ENCODE data around the gene LRIT1. TPM values are rescaled to one million over a fixed set of nuclear protein-coding genes. Genes with fewer than 3 reads are reported as not detected.

LRIT1 gene
- total and polyA plus RNA-seq, 2 of the 8 experiments (the other 6 are each of a cell fraction or from before 2014, with no cell fraction given): 0.03 TPM; not detected in 1

- H3K56ac ChIP-seq (replicated peaks; ENCODE audit: insufficient read length, low read depth, low read length): no peak overlapping the region
- H3K79me1 ChIP-seq (ENCODE audit: low read depth, low read length): no peaks in the 10 kb centered on the region
- no peaks in the 10 kb centered on the region for H3K79me2 ChIP-seq (ENCODE audit: control insufficient read depth in 1 of 2, insufficient read depth in 2 of 2, low read length in 2 of 2)
- no peaks in the 10 kb centered on the region for H4K20me1 ChIP-seq (replicated peaks in 1 of 2; ENCODE audit: control insufficient read depth in 1 of 2, insufficient read depth in 2 of 2, low read length in 2 of 2)
- ChIA-PET CTCF (ENCODE audit: partially characterized antibody) (interaction anchor here (0.8 to 10.8 kb wide), 14 partner anchors 7 to 94 kb away, joined by 3 to 248 read pairs (median 4); partner anchors contain the start of genes GHITM, GPR15LG and LRIT2), POLR2A (ENCODE audit: partially characterized antibody) (interaction anchor here (0.6 kb wide), 2 partner anchors 50 to 53 kb away, joined by 3 read pairs; no protein-coding TSS in a partner anchor)
- no peak overlapping the region for H3K18ac ChIP-seq (ENCODE audit: extremely low read depth, low read length)
- no peak overlapping the region for H3K14ac ChIP-seq (ENCODE audit: insufficient read length)
- no peaks in the 10 kb centered on the region for H3K4me1 ChIP-seq (replicated peaks in 1 of 4; ENCODE audit: control insufficient read depth in 3 of 4, insufficient read depth in 4 of 4, low read length in 3 of 4)
- H2BK120ac ChIP-seq (replicated peaks; ENCODE audit: low read depth, low read length): no peak overlapping the region
- no peaks in the 10 kb centered on the region for H3K23me2 ChIP-seq (ENCODE audit: low read depth, low read length)
- H3K9ac ChIP-seq (replicated peaks in 1 of 4; ENCODE audit: extremely low read depth in 1 of 4, low read depth in 3 of 4, low read length in 3 of 4): no peak overlapping the region
- no peak overlapping the region for H3K4me3 ChIP-seq (ENCODE audit: extremely low read depth in 1 of 4, insufficient read depth in 2 of 4, low read depth in 3 of 4, low read length in 4 of 4)
- H3K9me3 ChIP-seq (ENCODE audit: insufficient read depth in 2 of 2, low read depth in 1 of 2, low read length in 1 of 2): no peaks in the 10 kb centered on the region
- no peak overlapping the region for H2BK15ac ChIP-seq (ENCODE audit: low read length)
- TF ChIP-seq CTBP2 (IDR thresholded peaks at IDR 0.05; ENCODE audit: borderline replicate concordance, insufficient read depth, insufficient read length, low read length) (no peak), SRF (IDR thresholded peaks at IDR 0.05; ENCODE audit: low read depth, low read length) (no peak), HDAC2 (IDR thresholded peaks at IDR 0.05; ENCODE audit: borderline replicate concordance in 1 of 2, low read depth in 2 of 2, low read length in 2 of 2) (no peak), BRCA1 (IDR thresholded peaks at IDR 0.05; ENCODE audit: low read depth, low read length) (no peak), SIN3A (conservative IDR thresholded peaks at IDR 0.05 in 1 of 2, IDR thresholded peaks at IDR 0.05 in 1 of 2; ENCODE audit: low read depth in 1 of 2, low read length in 2 of 2) (no peak), TCF12 (IDR thresholded peaks at IDR 0.05; ENCODE audit: low read depth, low read length) (no peak), JUN (IDR thresholded peaks at IDR 0.05; ENCODE audit: low read depth, low read length) (no peak), SIX5 (IDR thresholded peaks at IDR 0.05; ENCODE audit: low read depth, low read length) (no peak)
- H2BK20ac ChIP-seq (ENCODE audit: low read length): no peak overlapping the region
- no peaks in the 10 kb centered on the region for H3K36me3 ChIP-seq (ENCODE audit: control insufficient read depth in 2 of 4, insufficient read depth in 4 of 4, low read length in 3 of 4)
- H2AFZ ChIP-seq (ENCODE audit: low read length): no peak overlapping the region
- H4K91ac ChIP-seq (replicated peaks; ENCODE audit: insufficient read length, low read length): no peak overlapping the region
- H3K4me2 ChIP-seq (ENCODE audit: insufficient read depth in 1 of 2, low read depth in 2 of 2, low read length in 2 of 2): no peak overlapping the region
- H3K27ac ChIP-seq (ENCODE audit: low read depth, low read length): no peak overlapping the region
- no peak overlapping the region for H2AK5ac ChIP-seq (ENCODE audit: low read depth, low read length)
- no peak overlapping the region for H2BK5ac ChIP-seq (ENCODE audit: low read depth, low read length)
- no peak overlapping the region for H4K8ac ChIP-seq (ENCODE audit: extremely low read depth, insufficient read depth, low read length)
- H3K23ac ChIP-seq (ENCODE audit: insufficient read length): no peak overlapping the region
- no peak overlapping the region for H2BK12ac ChIP-seq (ENCODE audit: low read depth, low read length)
- FAIRE-seq (no peak), DNase-seq (ENCODE audit: low read depth in 1 of 2, low spot score in 2 of 2) (no peak)
- H4K5ac ChIP-seq (ENCODE audit: insufficient read length, low read depth, low read length): no peak overlapping the region
- H3K4ac ChIP-seq (replicated peaks; ENCODE audit: insufficient read length, low read depth, low read length): no peak overlapping the region
- 93% methylated on average over 10 of the region's 10 CpGs; no CpG with 5 or more reads in 1 of the 2 experiments for WGBS, 2 experiments (ENCODE audit: extremely low coverage in 1 of 2, insufficient coverage in 1 of 2, insufficient read length in 1 of 2, insufficient replicate concordance in 2 of 2, low coverage in 1 of 2, low lambda C conversion rate in 2 of 2, missing lambda C conversion rate in 1 of 2)
- no peaks in the 10 kb centered on the region for H3K27me3 ChIP-seq (replicated peaks in 1 of 4; ENCODE audit: control insufficient read depth in 3 of 4, extremely low read depth in 1 of 4, insufficient read depth in 3 of 4, low read length in 3 of 4)
Observed at GRCh38 chr10:84208023-84208422, 33.3 kb downstream of the LRIT1 start.
